ENCODE measurements around the gene PCDH1.

Gene PCDH1

DNA sequence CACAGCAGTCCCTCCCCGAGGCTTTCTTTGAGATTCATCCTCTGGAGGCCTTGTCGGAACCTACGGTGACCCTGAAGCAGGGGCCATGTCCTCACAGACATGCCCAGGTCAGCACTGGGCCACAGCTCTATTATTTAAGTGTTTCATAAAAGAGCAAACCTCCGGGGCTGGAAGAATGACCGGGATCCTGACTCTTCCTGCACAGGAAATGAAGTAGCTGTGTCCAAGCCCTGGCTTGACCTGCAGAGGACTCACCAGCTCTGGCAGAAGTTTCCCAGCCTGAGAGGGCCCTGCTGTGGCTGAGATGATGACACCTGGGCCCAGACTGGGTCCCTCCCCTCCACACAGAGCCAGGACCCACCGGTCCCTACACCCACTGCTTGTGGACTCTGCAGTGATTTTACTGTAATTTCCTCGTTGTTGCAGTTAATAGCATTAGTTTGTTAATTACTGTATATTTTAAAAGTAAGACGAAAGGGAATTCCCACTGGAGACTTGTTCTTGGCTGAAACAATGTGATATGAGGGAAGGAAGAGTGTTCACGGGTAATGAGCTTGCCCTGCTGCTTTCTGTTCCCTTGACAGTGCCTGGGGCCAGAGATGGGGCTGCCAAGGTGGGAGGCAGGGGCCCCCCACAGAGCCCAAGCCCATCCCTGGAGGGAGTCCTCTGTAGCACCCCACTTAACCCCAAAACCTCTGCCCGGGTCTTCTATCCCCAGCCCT lies 72.2 kb downstream of the PCDH1 start:
- no peak for FAIRE-seq

DNA sequence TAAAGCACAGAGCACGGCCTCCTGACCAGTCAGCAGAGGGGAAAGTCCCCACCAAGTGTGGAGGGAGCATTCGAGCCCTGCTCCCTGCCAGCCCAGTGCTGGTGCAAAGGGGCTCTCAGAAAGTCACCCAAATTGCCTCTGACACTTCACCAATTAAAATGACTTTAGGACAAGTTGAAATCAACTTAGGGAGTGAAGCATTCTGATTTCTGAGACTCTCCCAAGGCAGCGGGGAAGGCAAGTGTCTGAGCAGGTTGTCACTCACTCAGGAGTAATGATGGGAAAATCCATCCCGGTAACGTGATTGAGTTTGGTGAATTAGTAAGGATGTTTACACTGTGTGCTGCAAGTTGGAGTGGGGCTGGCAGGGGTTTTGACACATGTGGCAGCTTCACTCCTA lies 73.7 kb downstream of the PCDH1 start:
- no peak for TF ChIP-seq CTCF (IDR thresholded peaks at IDR 0.05; ENCODE audit: insufficient read depth, missing control alignments)
- DNase-seq (ENCODE audit: insufficient read length, low spot score) (no peak), FAIRE-seq (no peak)

More for the DNA sequence above, 72.2 kb downstream of the PCDH1 start:
- DNase-seq (ENCODE audit: insufficient read length, low spot score), result no peak
- TF ChIP-seq CTCF (IDR thresholded peaks at IDR 0.05; ENCODE audit: insufficient read depth, missing control alignments), result no peak
